Activated B cell treated with CpG ODN at 0.5 μM for 24 hours (primary cell): Measurements from ENCODE around the gene MARK4. TPM values are rescaled to one million over a fixed set of nuclear protein-coding genes. Genes with fewer than 3 reads are reported as not detected.
"Not testable (repeated sequence)": the region's sequence is repeated elsewhere in the genome, so short reads cannot be mapped to it uniquely, and the experiment has no call there.

Source experiments
- ATAC-seq: fragments of 200-7000 bp; cut with Tn5 transposase; one replicate; pipeline ENCODE4 v1.10.0; 2021; ENCODE audit warnings: low read depth, mild to moderate bottlenecking, moderate library complexity
- CTCF ChIA-PET: fragments of 350-600 bp; sonication (Branson Sonifier 250); formaldehyde crosslinking; loops from one replicate; lab custom pipeline; 2021; ENCODE audit warnings: antibody characterized with exemption; lab: Charles Lee
- POLR2A ChIA-PET: fragments of 350-600 bp; sonication (Branson Sonifier 250); formaldehyde crosslinking; loops from one replicate; lab custom pipeline; 2021; ENCODE audit warnings: antibody characterized with exemption; lab: Charles Lee
- DNase-seq: peaks from one replicate; pipeline ENCODE4 v3.0.0; 2022
- H3K27ac Mint-ChIP-seq: one replicate; pipeline ENCODE4 v1.8.0; 2020; ENCODE audit warnings: mixed read lengths
- H3K27me3 Mint-ChIP-seq: one replicate; pipeline ENCODE4 v1.8.0; 2021; ENCODE audit warnings: mixed read lengths
- H3K36me3 Mint-ChIP-seq: one replicate; pipeline ENCODE4 v1.8.0; 2021; ENCODE audit warnings: low read depth, mixed read lengths
- H3K4me1 Mint-ChIP-seq: one replicate; pipeline ENCODE4 v1.8.0; 2021; ENCODE audit warnings: mixed read lengths
- H3K4me3 Mint-ChIP-seq: one replicate; pipeline ENCODE4 v1.8.0; 2020; ENCODE audit warnings: mild to moderate bottlenecking, mixed read lengths
- H3K9me3 Mint-ChIP-seq: one replicate; pipeline ENCODE4 v1.8.0; 2020; ENCODE audit warnings: mixed read lengths
- CTCF ChIP-seq: fragments of 200-600 bp; IDR thresholded peaks from one replicate; pipeline ENCODE4 v1.8.0; 2022; ENCODE audit warnings: antibody characterized with exemption, mild to moderate bottlenecking
- intact Hi-C: fragments of 100-400 bp; cut with micrococcal nuclease; formaldehyde crosslinking; loops from one replicate; pipeline ENCODE4 v1.15.1; 2024
- total RNA-seq: library from RNA; stranded (reverse); gene quantifications from 2 replicates; pipeline ENCODE4 v1.2.3, GENCODE V29; 2022

MARK4 gene
- total RNA-seq, 1 donor from 2014 or later = 26.0 TPM

GRCh38 chr19:45218426-45218825 lies 32.6 kb upstream of the MARK4 start:
- H3K36me3 Mint-ChIP-seq = no peaks in the 10 kb centered on the region
- no peaks in the 10 kb centered on the region for H3K9me3 Mint-ChIP-seq
- DNase-seq = no peak
- H3K4me3 Mint-ChIP-seq = no peak overlapping the region
- POLR2A ChIA-PET = no interaction called here
- no peaks in the 10 kb centered on the region for H3K4me1 Mint-ChIP-seq
- CTCF ChIA-PET = no interaction called here
- intact Hi-C loops = no loop called here
- H3K27me3 Mint-ChIP-seq = peaks cover 40% of the 10 kb centered on the region
- no peak overlapping the region for H3K27ac Mint-ChIP-seq
- no peak for TF ChIP-seq CTCF
- ATAC-seq = no peak

GRCh38 chr19:45218911-45219743 lies 31.9 kb upstream of the MARK4 start:
- DNase-seq (no peak), ATAC-seq (no peak)
- Mint-ChIP-seq H3K27me3 (peaks cover 38% of the 10 kb centered on the region), H3K27ac (no peak overlapping the region), H3K36me3 (no peaks in the 10 kb centered on the region), H3K4me1 (no peaks in the 10 kb centered on the region), H3K9me3 (no peaks in the 10 kb centered on the region), H3K4me3 (no peak overlapping the region)
- CTCF ChIA-PET = no interaction called here
- intact Hi-C loops = no loop called here
- POLR2A ChIA-PET = no interaction called here
- no peak for TF ChIP-seq CTCF

- TF ChIP-seq CTCF = no peak
- Mint-ChIP-seq H3K27me3 (peaks cover 30% of the 10 kb centered on the region), H3K4me3 (no peak overlapping the region), H3K36me3 (no peaks in the 10 kb centered on the region), H3K4me1 (no peaks in the 10 kb centered on the region), H3K27ac (no peak overlapping the region), H3K9me3 (no peaks in the 10 kb centered on the region)
- intact Hi-C loops = no loop called here
- ChIA-PET POLR2A (no interaction called here), CTCF (no interaction called here)
- no peak for DNase-seq
- no peak for ATAC-seq
Measured at GRCh38 chr19:45222724-45223123, 28.3 kb upstream of the MARK4 start.

GRCh38 chr19:45223879-45224278 lies 27.2 kb upstream of the MARK4 start:
- no peak for ATAC-seq
- H3K27ac Mint-ChIP-seq = no peak overlapping the region
- H3K9me3 Mint-ChIP-seq = no peaks in the 10 kb centered on the region
- H3K27me3 Mint-ChIP-seq = peaks cover 22% of the 10 kb centered on the region
- POLR2A ChIA-PET = no interaction called here
- intact Hi-C loops = no loop called here
- no peak overlapping the region for H3K4me3 Mint-ChIP-seq
- H3K4me1 Mint-ChIP-seq = no peaks in the 10 kb centered on the region
- TF ChIP-seq CTCF = no peak
- CTCF ChIA-PET = no interaction called here
- DNase-seq = no peak
- H3K36me3 Mint-ChIP-seq = no peaks in the 10 kb centered on the region

DNA sequence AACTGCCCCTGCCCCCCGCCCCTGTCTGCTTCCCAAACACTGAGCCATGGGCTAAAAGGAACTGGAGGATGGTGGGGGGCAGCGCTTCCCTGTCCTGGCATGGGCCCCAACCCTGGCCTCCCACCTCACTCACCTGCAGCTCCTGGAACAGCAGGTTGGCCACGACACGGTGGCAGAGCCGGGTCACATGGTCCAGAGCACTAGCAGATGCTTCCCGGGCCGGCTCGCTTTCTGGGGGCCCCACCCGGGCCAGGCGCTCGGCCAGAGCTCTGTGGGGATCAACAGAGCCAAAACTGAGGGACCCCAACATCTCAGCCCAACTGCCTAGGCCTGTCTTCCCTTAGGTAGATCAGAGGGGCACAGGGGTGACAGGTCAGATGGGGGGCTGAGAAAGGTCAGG lies 26.4 kb upstream of the MARK4 start:
- TF ChIP-seq CTCF = no peak
- ChIA-PET POLR2A (no interaction called here), CTCF (no interaction called here)
- Mint-ChIP-seq H3K4me1 (no peaks in the 10 kb centered on the region), H3K36me3 (no peaks in the 10 kb centered on the region), H3K9me3 (no peaks in the 10 kb centered on the region), H3K27me3 (peaks cover 20% of the 10 kb centered on the region), H3K4me3 (no peak overlapping the region), H3K27ac (no peak overlapping the region)
- intact Hi-C loops = no loop called here
- DNase-seq (no peak), ATAC-seq (no peak)

DNA sequence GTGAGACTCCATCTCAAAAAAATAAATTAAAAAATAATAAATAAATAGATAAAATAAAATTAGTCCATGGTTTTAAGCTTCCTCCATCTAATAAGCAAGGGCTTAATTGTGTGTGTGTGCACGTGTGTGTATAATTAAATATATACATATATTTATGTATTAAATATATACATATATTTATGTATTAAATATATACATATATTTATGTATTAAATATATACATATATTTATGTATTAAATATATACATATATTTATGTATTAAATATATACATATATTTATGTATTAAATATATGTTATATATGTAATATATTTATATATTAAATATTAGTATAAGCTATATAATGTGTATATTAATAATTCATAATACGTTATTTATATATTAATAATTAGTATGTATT lies 22.0 kb upstream of the MARK4 start:
- ATAC-seq, CTCF ChIA-PET, H3K4me3 Mint-ChIP-seq, H3K4me1 Mint-ChIP-seq, H3K27ac Mint-ChIP-seq, DNase-seq, H3K36me3 Mint-ChIP-seq, intact Hi-C loops, POLR2A ChIA-PET, H3K9me3 Mint-ChIP-seq: not testable (repeated sequence)
- peaks cover 18% of the 10 kb centered on the region for H3K27me3 Mint-ChIP-seq
